Gastroesophageal sphincter (tissue), 4 donors: Measurements from ENCODE around the gene PCDHA10. TPM values are rescaled to one million over a fixed set of nuclear protein-coding genes. Genes with fewer than 3 reads are reported as not detected.
"Not testable (repeated sequence)": the region's sequence is repeated elsewhere in the genome, so short reads cannot be mapped to it uniquely, and the experiment has no call there.

Experiments used
- ATAC-seq: fragments of 150-250 bp; one replicate; pipeline ENCODE4 v1.9.1; 2016; ENCODE audit warnings: mild to moderate bottlenecking, moderate library complexity
- H3K27ac ChIP-seq, 4 donors: fragments of 200-600 bp; sonication (generic) in 3 of 4; 1 replicate in 3 of 4; 2 replicates in 1 of 4; pipeline ENCODE4 v1.5.1; 2016 to 2019
- H3K27me3 ChIP-seq: fragments of 200-600 bp; sonication (generic); one replicate; pipeline ENCODE4 v1.5.1; 2019
- H3K36me3 ChIP-seq, 2 donors: fragments of 200-600 bp; sonication (generic); one replicate each; pipeline ENCODE4 v1.5.1; 2019; ENCODE audit warnings: control low read depth in 1 of 2
- H3K4me1 ChIP-seq, 3 donors: fragments of 200-600 bp; sonication (generic); 1 replicate in 2 of 3; 2 replicates in 1 of 3; pipeline ENCODE4 v1.5.1; 2016 to 2019; ENCODE audit warnings: control low read depth in 2 of 3
- H3K4me3 ChIP-seq, 2 donors: fragments of 200-600 bp; sonication (generic); one replicate each; pipeline ENCODE4 v1.5.1; 2019; ENCODE audit warnings: mild to moderate bottlenecking in 1 of 2, moderate library complexity in 1 of 2
- H3K9me3 ChIP-seq, 3 donors: fragments of 200-600 bp; sonication (generic); one replicate each; pipeline ENCODE4 v1.5.1; 2017 to 2019; ENCODE audit warnings: control low read depth in 2 of 3
- EP300 ChIP-seq: sonication (generic); formaldehyde crosslinking; IDR thresholded peaks from one replicate; pipeline ENCODE4 v1.6.1; 2017; ENCODE audit warnings: antibody characterized with exemption, mild to moderate bottlenecking
- POLR2A ChIP-seq, 2 donors: fragments of 450-650 bp; IDR thresholded peaks; one replicate each; pipeline ENCODE4 v1.6.1; 2017; ENCODE audit warnings: antibody characterized with exemption in 2 of 2, mild to moderate bottlenecking in 2 of 2, moderate library complexity in 1 of 2
- POLR2AphosphoS5 ChIP-seq: sonication (generic); formaldehyde crosslinking; IDR thresholded peaks from one replicate; pipeline ENCODE4 v1.6.1; 2017; ENCODE audit warnings: antibody characterized with exemption
- WGBS, 2 donors: methylation state at CpG; one replicate each; pipeline ENCODE4 v1.1.5; 2018; ENCODE audit warnings: low coverage in 1 of 2; 5-methylcytosine and 5-hydroxymethylcytosine counted together
- total RNA-seq, 4 donors: library from RNA; depleted of rRNA; stranded (reverse); fragments of >200 nt; gene quantifications; one replicate each; pipeline ENCODE4 v1.1.0, GENCODE V29; 2016
- TF ChIP-seq, protein P1 (sequence below), 4 experiments: fragments of 200-600 bp in 2 of 4; fragments of 450-650 bp in 2 of 4; sonication (generic) in 1 of 4; IDR thresholded peaks; one replicate each; pipeline ENCODE4 v1.5.1; 2017 to 2019; ENCODE audit warnings: antibody characterized with exemption in 4 of 4, mild to moderate bottlenecking in 2 of 4, moderate library complexity in 2 of 4

The PCDHA10 gene
- total RNA-seq, 4 donors from 2014 or later, result 0.94 to 2.5 (median 1.4) TPM

DNA sequence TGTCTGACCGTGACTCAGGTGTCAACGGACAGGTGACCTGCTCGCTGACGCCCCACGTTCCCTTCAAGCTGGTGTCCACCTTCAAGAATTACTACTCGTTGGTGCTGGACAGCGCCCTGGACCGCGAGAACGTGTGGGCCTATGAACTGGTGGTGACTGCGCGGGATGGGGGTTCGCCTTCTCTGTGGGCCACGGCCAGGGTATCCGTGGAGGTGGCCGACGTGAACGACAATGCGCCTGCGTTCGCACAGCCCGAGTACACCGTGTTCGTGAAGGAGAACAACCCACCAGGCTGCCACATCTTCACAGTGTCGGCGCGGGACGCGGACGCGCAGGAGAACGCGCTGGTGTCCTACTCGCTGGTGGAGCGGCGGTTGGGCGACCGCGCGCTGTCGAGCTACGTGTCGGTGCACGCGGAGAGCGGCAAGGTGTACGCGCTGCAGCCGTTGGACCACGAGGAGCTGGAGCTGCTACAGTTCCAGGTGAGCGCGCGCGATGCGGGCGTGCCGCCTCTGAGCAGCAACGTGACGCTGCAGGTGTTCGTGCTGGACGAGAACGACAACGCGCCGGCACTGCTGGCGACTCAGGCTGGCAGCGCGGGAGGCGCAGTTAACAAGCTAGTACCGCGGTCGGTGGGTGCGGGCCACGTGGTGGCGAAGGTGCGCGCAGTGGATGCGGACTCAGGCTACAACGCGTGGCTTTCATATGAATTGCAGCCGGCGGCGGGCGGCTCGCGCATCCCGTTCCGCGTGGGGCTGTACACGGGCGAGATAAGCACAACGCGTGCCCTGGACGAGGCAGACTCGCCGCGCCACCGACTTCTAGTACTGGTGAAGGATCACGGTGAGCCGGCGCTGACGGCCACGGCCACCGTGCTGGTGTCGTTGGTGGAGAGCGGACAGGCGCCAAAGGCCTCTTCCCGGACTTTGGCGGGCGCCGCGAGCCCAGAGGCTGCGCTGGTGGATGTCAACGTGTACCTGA lies 14.8 kb downstream of the PCDHA10 start:
- H3K9me3 ChIP-seq, result peaks cover 0 to 50% (median 0%) of the 10 kb centered on the region in 3 donors
- no peak overlapping the region for H3K27ac ChIP-seq
- no peak for ATAC-seq
- WGBS, 2 donors, result 10 to 33% methylated on average over 1 to 2 of the region's 114 CpGs
- peaks cover 73% of the 10 kb centered on the region for H3K27me3 ChIP-seq
- no peaks in the 10 kb centered on the region for H3K36me3 ChIP-seq
- H3K4me3 ChIP-seq, result no peak overlapping the region
- no peak for TF ChIP-seq EP300
- TF ChIP-seq POLR2A (IDR thresholded peaks at IDR 0.05), result no peak
- no peak for TF ChIP-seq POLR2AphosphoS5
- TF ChIP-seq, protein P1, sequence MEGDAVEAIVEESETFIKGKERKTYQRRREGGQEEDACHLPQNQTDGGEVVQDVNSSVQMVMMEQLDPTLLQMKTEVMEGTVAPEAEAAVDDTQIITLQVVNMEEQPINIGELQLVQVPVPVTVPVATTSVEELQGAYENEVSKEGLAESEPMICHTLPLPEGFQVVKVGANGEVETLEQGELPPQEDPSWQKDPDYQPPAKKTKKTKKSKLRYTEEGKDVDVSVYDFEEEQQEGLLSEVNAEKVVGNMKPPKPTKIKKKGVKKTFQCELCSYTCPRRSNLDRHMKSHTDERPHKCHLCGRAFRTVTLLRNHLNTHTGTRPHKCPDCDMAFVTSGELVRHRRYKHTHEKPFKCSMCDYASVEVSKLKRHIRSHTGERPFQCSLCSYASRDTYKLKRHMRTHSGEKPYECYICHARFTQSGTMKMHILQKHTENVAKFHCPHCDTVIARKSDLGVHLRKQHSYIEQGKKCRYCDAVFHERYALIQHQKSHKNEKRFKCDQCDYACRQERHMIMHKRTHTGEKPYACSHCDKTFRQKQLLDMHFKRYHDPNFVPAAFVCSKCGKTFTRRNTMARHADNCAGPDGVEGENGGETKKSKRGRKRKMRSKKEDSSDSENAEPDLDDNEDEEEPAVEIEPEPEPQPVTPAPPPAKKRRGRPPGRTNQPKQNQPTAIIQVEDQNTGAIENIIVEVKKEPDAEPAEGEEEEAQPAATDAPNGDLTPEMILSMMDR (IDR thresholded peaks at IDR 0.05), result no peak
- no peaks in the 10 kb centered on the region for H3K4me1 ChIP-seq

DNA sequence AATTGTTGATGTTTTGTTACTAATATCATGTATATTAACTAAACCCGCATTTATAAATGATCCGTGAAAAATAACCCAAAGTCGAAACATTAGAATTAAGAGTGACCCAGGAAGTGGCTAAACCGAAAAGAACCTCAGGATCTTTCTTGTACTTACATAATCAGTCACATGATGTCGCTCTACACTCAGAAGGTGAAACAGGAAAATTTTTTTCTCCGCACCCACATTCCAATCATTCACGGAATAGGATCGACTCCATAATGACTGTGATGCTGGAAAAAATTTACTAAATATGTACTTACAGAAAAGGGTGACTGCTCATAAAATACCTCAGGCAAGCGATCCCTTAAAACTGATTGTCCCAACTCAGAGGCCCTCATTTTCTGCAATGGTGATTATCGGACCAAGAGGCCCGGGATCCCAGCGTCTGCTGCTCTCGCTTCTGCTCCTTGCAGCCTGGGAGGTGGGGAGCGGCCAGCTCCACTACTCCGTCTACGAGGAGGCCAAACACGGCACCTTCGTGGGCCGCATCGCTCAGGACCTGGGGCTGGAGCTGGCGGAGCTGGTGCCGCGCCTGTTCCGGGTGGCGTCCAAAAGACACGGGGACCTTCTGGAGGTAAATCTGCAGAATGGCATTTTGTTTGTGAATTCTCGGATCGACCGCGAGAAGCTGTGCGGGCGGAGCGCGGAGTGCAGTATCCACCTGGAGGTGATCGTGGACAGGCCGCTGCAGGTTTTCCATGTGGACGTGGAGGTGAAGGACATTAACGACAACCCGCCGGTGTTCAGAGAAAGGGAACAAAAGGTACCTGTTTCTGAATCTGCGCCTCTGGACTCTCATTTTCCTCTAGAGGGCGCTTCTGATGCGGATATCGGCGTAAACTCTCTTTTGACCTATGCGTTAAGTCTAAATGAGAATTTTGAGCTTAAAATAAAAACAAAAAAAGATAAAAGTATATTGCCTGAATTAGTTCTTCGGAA lies 19.7 kb downstream of the PCDHA10 start, which contains the start of gene PCDHA12:
Gene PCDHA12, plus strand, starts transcription at position 224 of the 981 bp plus-strand sequence. Its CDS starts 165 bp downstream, at position 389.
- H3K27ac ChIP-seq, result no peak within 1 kb of the TSS
- peaks cover 0 to 53% (median 0%) of the 10 kb centered on the region in 3 donors for H3K9me3 ChIP-seq
- H3K36me3 ChIP-seq, result no peaks in the 10 kb centered on the region
- ATAC-seq, result no peak
- WGBS, 2 donors, result 13 to 28% methylated on average over 13 to 24 of the region's 47 CpGs
- TF ChIP-seq, protein P1 (IDR thresholded peaks at IDR 0.05), result peak in 1 of 4 experiments; percentile 37
- no peak for TF ChIP-seq POLR2AphosphoS5
- peak within 1 kb of the TSS; percentile 6 to 25 for H3K4me3 ChIP-seq
- H3K27me3 ChIP-seq, result peaks cover 82% of the 10 kb centered on the region
- no peaks in the 10 kb centered on the region for H3K4me1 ChIP-seq

DNA sequence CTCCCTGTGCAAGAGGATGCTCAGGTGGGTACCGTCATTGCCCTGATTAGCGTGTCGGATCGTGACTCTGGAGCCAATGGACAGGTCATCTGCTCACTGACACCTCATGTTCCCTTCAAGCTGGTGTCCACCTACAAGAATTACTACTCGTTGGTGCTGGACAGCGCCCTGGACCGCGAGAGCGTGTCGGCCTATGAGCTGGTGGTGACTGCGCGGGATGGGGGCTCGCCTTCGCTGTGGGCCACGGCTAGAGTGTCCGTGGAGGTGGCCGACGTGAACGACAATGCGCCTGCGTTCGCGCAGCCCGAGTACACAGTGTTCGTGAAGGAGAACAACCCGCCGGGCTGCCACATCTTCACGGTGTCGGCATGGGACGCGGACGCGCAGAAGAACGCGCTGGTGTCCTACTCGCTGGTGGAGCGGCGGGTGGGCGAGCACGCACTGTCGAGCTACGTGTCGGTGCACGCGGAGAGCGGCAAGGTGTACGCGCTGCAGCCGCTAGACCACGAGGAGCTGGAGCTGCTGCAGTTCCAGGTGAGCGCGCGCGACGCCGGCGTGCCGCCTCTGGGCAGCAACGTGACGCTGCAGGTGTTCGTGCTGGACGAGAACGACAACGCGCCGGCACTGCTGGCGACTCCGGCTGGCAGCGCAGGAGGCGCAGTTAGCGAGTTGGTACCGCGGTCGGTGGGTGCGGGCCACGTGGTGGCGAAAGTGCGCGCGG lies 21.0 kb downstream of the PCDHA10 start:
- H3K4me1 ChIP-seq, H3K36me3 ChIP-seq, H3K27ac ChIP-seq, H3K4me3 ChIP-seq, ATAC-seq: not testable (repeated sequence)
- Histone ChIP-seq H3K27me3 (peaks cover 70% of the 10 kb centered on the region), H3K9me3 (peaks cover 0 to 43% (median 0%) of the 10 kb centered on the region in 3 donors)
- 22 to 45% methylated on average over 4 to 13 of the region's 80 CpGs for WGBS, 2 donors

DNA sequence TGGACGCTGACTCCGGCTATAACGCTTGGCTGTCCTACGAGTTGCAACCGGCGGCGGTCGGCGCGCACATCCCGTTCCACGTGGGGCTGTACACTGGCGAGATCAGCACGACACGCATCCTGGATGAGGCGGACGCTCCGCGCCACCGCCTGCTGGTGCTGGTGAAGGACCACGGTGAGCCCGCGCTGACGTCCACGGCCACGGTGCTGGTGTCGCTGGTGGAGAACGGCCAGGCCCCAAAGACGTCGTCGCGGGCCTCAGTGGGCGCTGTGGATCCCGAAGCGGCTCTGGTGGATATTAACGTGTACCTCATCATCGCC lies 21.5 kb downstream of the PCDHA10 start:
- Histone ChIP-seq H3K4me1 (no peaks in the 10 kb centered on the region), H3K4me3 (no peak overlapping the region), H3K36me3 (no peaks in the 10 kb centered on the region), H3K9me3 (peaks cover 0 to 42% (median 0%) of the 10 kb centered on the region in 3 donors), H3K27ac (no peak overlapping the region), H3K27me3 (peaks cover 69% of the 10 kb centered on the region)
- ATAC-seq, result no peak
- no CpG with 5 or more reads among the region's 37 CpGs for WGBS, 2 donors
- TF ChIP-seq POLR2A (IDR thresholded peaks at IDR 0.05) (no peak), POLR2AphosphoS5 (no peak), EP300 (no peak)

DNA sequence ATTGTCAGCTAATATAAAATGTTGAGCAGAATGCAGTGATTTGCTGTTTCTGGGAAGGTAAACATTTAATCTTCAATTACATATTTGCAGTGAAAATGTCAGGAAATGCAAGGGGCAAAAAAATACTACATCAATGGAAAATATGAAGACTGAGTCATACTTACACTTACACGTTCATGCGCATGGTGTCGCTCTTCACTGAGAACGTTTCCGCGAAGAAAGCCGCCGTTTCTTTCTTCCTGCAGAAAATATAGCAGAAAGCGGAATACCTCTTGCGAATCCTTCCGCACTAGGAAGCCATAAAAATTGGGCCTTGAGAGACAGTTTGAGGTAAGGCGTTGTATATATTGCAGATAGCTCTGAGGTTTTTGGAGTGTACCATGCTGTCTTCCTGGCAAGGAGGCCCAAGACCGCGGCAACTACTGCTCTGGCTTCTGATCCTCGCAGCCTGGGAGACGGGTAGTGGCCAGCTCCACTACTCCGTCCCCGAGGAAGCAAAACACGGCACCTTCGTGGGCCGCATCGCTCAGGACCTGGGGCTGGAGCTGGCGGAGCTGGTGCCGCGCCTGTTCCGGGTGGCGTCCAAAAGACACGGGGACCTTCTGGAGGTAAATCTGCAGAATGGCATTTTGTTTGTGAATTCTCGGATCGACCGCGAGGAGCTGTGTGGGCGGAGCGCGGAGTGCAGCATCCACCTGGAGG lies 26.3 kb downstream of the PCDHA10 start, which contains the start of gene PCDHA13:
Gene PCDHA13, plus strand, starts transcription at position 236 of the 702 bp plus-strand sequence. Its CDS starts 145 bp downstream, at position 381.
- 4 to 8% methylated on average over 14 to 17 of the region's 35 CpGs for WGBS, 2 donors
- Histone ChIP-seq H3K9me3 (peaks cover 0 to 43% (median 0%) of the 10 kb centered on the region in 3 donors), H3K27me3 (peaks cover 49% of the 10 kb centered on the region), H3K36me3 (no peaks in the 10 kb centered on the region), H3K4me1 (no peaks in the 10 kb centered on the region), H3K27ac (peak within 1 kb of the TSS in 2 of 4 donors; percentile 45 to 48), H3K4me3 (peak within 1 kb of the TSS; percentile 17 to 46)
- no peak for ATAC-seq
- TF ChIP-seq, protein P1 (IDR thresholded peaks at IDR 0.05), result peak in 3 of 4 experiments; percentile 33 to 66 (median 59)
- TF ChIP-seq EP300, result no peak
